HFFc6 (cell line): ENCODE data around the gene GPR17. TPM values are rescaled to one million over a fixed set of nuclear protein-coding genes. Genes with fewer than 3 reads are reported as not detected.

ENCODE experiments used
- DNase-seq: peaks from one replicate; pipeline ENCODE4 v3.0.0-alpha.2; 2018
- H3K27ac Mint-ChIP-seq: 2 replicates; pipeline ENCODE4 v1.8.0; 2020; ENCODE audit warnings: mild to moderate bottlenecking, mixed read lengths
- H3K27me3 Mint-ChIP-seq: 2 replicates; pipeline ENCODE4 v1.8.0; 2021; ENCODE audit warnings: mild to moderate bottlenecking, moderate library complexity, mixed read lengths; ENCODE audit not compliant: insufficient read depth
- H3K36me3 Mint-ChIP-seq: 2 replicates; pipeline ENCODE4 v1.8.0; 2021; ENCODE audit warnings: low read depth, mixed read lengths
- H3K4me1 Mint-ChIP-seq: 2 replicates; pipeline ENCODE4 v1.8.0; 2020; ENCODE audit warnings: low read depth, mixed read lengths
- H3K4me3 Mint-ChIP-seq: 2 replicates; pipeline ENCODE4 v1.8.0; 2020; ENCODE audit warnings: mild to moderate bottlenecking, moderate library complexity, mixed read lengths
- H3K9me3 Mint-ChIP-seq: 2 replicates; pipeline ENCODE4 v1.8.0; 2020; ENCODE audit warnings: mild to moderate bottlenecking, mixed read lengths
- CTCF ChIP-seq: fragments of 200-600 bp; sonication (generic); IDR thresholded peaks from 2 replicates; pipeline ENCODE4 v1.5.0; 2021; ENCODE audit warnings: antibody characterized with exemption, mild to moderate bottlenecking
- total RNA-seq, 6 experiments: library from RNA; stranded (reverse); fragmentation: NEBNext Ultra II Directional; extraction: Animal tissue kit (Norgen Biotek cat#: 25700); gene quantifications; 2 replicates in 1 of 6; 3 replicates in 5 of 6; pipeline ENCODE4 v1.2.3, GENCODE V29; 2021

Gene GPR17
- total RNA-seq, 6 experiments from 2014 or later, result not detected

GRCh38 chr2:127663566-127664064 is 17.7 kb downstream of the GPR17 start:
- H3K36me3 Mint-ChIP-seq, result peaks cover 14% of the 10 kb centered on the region
- DNase-seq, result no peak
- H3K9me3 Mint-ChIP-seq, result no peaks in the 10 kb centered on the region
- H3K4me3 Mint-ChIP-seq, result no peak overlapping the region
- no peak overlapping the region for H3K27ac Mint-ChIP-seq
- peaks cover 3% of the 10 kb centered on the region; the same call in 1 of the 2 replicates for H3K27me3 Mint-ChIP-seq
- peaks cover 27% of the 10 kb centered on the region for H3K4me1 Mint-ChIP-seq
- no peak for TF ChIP-seq CTCF

- H3K27me3 Mint-ChIP-seq, result 0 out of 2 replicates have a peak, but pooled peaks cover 1% of the 10 kb centered on the region
- DNase-seq, result no peak
- TF ChIP-seq CTCF, result no peak
- peaks cover 14% of the 10 kb centered on the region for H3K36me3 Mint-ChIP-seq
- H3K27ac Mint-ChIP-seq, result no peak overlapping the region
- no peaks in the 10 kb centered on the region for H3K9me3 Mint-ChIP-seq
- peaks cover 32% of the 10 kb centered on the region for H3K4me1 Mint-ChIP-seq
- no peak overlapping the region for H3K4me3 Mint-ChIP-seq
Measured at GRCh38 chr2:127664065-127664894, 18.3 kb downstream of the GPR17 start.

- H3K4me3 Mint-ChIP-seq, result no peak overlapping the region
- 0 out of 2 replicates have a peak, but pooled peaks cover 1% of the 10 kb centered on the region for H3K27me3 Mint-ChIP-seq
- no peak for TF ChIP-seq CTCF
- no peak for DNase-seq
- no peaks in the 10 kb centered on the region for H3K9me3 Mint-ChIP-seq
- H3K4me1 Mint-ChIP-seq, result peaks cover 36% of the 10 kb centered on the region
- no peak overlapping the region for H3K27ac Mint-ChIP-seq
- peaks cover 12% of the 10 kb centered on the region for H3K36me3 Mint-ChIP-seq
Measured at GRCh38 chr2:127664895-127665225, 18.9 kb downstream of the GPR17 start.

GRCh38 chr2:127665267-127665893 is 19.4 kb downstream of the GPR17 start:
- Mint-ChIP-seq H3K4me3 (no peak overlapping the region), H3K36me3 (peaks cover 12% of the 10 kb centered on the region), H3K9me3 (no peaks in the 10 kb centered on the region), H3K27ac (no peak overlapping the region), H3K4me1 (peaks cover 41% of the 10 kb centered on the region), H3K27me3 (0 out of 2 replicates have a peak, but pooled peaks cover 1% of the 10 kb centered on the region)
- TF ChIP-seq CTCF, result no peak
- no peak for DNase-seq

- no peak for DNase-seq
- no peaks in the 10 kb centered on the region for H3K9me3 Mint-ChIP-seq
- no peak overlapping the region for H3K27ac Mint-ChIP-seq
- no peaks in the 10 kb centered on the region for H3K27me3 Mint-ChIP-seq
- peaks cover 42% of the 10 kb centered on the region for H3K4me1 Mint-ChIP-seq
- H3K4me3 Mint-ChIP-seq, result no peak overlapping the region
- H3K36me3 Mint-ChIP-seq, result peaks cover 9% of the 10 kb centered on the region; the same call in 1 of the 2 replicates
- TF ChIP-seq CTCF, result no peak
Measured at GRCh38 chr2:127669056-127669455, 23.1 kb downstream of the GPR17 start.
